NCI-H2029 (cell line): ENCODE measurements around the gene ADCY9.

Source experiments
- DNase-seq: peaks from one replicate; lab custom pipeline; 2025; lab: John Stamatoyannopoulos, UW

ADCY9 gene

GRCh38 chr16:4123616-4124300 is 7.5 kb upstream of the ADCY9 start:
- DNase-seq, result no peak

DNA sequence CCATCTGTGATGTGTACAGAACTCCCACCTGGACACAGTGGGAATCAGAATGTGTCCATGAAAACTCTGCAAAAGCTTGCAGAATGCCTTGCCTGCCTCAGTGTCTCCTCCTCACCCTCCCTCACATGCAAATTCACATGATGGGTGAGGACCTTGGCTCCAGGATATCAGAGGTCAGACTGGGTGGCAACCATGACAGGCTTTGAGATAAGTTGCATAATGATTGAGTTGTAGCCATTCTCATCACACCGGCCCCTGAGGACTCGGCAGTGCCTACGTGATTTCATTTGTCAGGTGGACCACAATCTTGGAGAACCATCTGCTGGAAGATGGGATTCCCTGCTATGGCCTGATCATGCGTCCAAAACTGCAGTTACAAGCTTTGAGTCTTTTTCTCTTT is 3.9 kb upstream of the ADCY9 start:
- no peak for DNase-seq

DNA sequence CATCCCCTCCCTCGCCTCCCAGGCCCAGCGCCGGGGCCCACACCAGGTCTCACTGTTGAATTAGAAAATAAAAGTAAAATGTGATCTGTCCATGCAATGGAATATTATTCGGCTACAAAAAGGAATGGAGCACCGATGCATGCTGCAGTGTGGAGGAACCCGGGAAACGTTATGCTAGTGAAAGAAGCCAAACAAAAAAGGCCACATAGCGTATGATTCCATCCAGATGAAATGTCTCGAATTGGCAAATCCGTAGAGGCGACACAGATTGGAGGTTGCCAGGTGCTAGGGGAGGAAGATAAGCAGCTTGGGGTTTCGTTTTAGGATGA is 972 bp upstream of the ADCY9 start:
- DNase-seq, result no peak

- no peak for DNase-seq
Observed at GRCh38 chr16:4115949-4116318, 308 bp downstream of the ADCY9 start.

DNA sequence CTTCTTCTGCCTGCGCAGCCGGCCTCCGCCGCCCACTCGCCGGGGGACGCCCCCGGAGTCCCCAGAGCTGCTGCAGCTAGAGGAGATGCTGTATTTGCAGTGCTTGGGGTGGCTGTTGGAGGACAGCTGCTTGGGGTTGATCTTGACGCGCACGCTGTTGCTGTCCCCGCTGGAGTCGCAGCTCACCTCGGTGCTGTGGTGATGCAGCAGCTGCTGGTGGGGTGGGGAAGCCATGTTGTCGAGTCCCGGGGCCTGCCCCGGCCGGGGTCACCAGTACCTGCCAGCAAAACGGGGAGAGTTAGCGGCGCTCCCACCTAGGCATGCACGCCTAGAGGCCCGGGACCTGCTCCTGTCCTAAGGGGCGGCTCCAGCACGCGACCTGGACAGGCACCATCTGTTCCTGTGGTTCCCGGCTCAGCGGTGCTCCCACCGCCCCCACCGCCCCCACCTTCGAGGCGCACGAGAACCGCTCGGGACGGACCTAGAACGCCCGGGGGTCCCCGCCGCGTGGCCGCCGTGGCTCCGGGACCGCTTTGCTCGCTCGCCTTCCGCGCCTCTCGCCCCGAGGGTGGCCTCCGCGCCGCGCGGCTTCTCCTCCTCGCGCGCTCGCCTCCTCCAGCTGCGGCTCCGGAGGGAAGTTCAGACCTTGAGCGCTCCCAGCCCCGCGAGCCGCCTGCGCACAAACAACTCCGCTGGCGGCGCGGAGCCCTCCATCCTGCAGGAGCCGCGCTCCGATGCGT is 863 bp downstream of the ADCY9 start:
- DNase-seq, result no peak

DNA sequence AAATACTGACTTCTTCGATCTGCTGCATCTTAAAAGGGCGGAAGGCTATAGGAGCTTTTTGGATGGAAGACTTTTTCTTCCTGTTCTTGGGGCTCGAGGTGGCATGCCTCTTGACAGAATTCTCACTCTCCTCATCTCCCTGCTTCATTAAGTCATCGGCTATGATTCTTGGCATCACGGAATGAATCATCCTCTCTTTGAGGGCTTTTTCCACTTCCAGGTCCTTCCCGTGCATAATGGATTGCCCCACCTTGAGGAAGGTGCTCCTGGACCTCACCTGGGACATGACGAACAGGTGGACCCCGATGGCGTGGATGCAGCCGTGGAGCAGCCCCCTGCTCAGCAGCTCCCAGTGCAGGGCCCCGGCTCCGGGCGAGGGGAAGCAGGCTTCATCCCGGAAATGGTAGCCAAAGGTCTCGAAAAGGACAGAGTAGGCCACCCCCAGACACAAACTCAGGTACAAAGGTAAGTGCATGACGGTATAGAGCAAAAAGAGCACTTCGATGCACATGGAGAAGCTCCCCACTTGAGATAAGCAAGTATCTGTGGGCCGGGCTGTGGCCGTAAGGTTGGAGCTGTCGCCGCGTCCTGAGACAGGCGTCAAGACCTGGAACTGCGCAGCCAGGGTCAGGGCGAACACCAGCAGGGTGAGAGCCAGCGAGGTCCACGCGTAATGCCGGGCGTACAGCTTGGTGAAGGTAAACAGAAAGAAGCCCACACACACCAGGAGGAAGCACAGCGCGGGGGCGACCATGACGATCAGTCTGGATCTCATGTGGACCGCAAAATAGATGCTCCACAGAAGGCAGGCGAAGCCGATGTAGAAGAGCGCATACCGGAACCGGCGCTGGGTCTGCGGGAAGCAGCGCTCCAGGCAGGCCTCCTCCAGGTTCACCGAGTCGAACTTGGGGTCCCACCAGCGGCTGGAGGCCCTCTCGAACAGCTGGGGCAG is 1.7 kb downstream of the ADCY9 start:
- no peak for DNase-seq

DNA sequence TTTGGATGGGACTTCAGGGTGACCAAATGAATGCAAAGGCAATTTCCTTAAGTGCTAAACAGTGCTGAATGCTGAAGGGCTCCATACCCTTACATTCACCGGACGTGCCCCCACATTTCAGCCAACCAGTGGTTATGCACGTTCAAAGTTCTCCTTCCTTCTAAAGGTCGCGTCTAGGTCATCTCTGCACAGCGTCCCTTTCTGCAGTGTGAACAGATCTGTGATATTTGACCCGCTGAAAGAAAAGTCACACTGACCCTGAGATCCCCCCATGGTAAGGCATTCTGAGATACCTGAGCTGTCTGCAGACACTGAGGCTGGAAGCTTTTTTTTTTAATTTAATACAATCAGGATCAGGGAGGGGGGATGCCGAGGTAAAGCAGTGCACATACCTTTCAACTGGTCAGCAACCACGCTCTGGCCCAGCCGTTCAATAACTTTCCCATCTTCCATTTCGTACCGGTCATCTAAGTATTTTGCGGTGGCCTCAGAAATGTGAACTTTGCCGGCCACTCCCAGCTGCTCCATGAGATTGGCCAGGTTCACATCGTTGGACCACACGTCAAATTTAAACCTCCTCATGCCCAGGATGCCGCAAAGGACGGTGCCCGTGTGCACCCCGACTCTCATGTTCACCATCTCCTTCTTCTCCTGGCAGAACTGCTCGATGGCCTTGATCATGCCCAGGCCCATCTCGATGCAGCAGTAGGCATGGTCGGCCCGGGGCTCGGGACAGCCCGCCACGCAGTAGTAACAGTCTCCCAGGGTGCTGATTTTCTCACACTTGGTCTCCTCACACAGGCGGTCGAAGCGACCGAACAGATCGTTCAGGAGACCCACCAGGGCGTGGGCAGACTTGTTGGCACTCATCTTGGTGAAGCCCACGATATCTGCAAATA is 2.6 kb downstream of the ADCY9 start:
- DNase-seq, result no peak

DNA sequence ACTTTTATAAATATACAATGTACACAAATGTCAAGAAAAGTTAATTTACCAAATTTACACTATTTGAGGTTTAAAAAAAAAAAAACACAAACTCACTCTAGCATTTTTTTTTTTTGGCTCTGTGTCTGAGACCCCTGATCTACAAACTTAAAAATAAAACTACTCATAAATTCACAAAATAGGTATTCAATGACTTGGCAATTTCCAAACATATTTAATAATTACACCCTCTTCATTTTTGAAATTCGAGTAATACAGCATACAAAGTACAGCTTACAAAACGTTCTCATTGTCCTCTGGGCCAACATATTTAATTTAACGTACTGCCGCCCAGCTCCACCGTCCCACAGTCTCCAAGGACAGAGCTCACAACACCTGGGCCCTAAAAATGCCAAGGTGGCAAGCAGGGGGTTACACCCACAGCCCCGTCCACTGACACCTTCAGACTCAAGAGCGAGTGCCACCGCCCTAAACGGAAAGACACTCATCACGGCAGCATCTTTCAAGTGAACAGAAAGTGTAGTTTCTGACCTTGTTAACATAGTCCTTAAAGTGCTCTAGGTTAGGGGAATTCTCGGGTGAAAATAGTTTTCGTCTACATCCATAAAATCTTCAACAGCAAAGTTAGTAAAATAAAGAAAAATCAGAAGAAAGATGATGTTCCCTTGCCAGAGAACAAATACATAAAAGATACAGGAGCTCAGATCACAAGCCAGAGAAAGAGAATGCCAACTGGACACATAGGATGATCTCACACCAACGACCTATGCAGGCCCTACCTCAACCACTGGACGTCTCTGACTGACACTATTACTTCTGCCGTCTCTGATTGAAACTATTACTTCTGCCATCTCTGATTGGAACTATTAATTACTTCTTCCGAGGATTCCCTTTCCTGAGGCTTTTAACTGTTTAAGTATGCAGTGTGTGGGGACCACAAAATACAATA is 4.2 kb downstream of the ADCY9 start:
- no peak for DNase-seq

GRCh38 chr16:4110680-4111079 is 5.6 kb downstream of the ADCY9 start:
- no peak for DNase-seq

- DNase-seq, result no peak
Observed at GRCh38 chr16:4110065-4110464, 6.2 kb downstream of the ADCY9 start.

GRCh38 chr16:4109250-4109736 is 6.9 kb downstream of the ADCY9 start:
- no peak for DNase-seq

DNA sequence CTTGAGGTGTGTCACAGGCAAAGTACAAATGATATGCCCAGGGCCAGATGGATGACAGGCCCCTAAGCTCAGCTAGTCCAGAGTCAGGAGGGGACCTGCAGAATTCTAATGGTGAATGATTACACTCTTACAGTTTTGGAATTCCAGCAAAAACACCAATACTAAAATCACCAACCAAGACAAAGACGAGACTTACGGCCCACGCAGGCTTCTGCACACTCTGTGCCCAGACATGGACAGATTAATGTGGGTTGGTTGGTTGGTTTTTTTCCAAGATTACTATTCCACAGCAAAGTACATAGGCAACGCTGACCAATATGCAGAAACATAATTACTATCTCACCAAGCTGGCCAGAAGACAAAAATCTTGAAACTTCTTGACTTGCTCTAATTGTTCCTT is 9.7 kb downstream of the ADCY9 start:
- DNase-seq, result no peak

- DNase-seq, result no peak
Observed at GRCh38 chr16:4105848-4106247, 10.4 kb downstream of the ADCY9 start.

GRCh38 chr16:4103745-4104144 is 12.5 kb downstream of the ADCY9 start:
- DNase-seq, result no peak

DNA sequence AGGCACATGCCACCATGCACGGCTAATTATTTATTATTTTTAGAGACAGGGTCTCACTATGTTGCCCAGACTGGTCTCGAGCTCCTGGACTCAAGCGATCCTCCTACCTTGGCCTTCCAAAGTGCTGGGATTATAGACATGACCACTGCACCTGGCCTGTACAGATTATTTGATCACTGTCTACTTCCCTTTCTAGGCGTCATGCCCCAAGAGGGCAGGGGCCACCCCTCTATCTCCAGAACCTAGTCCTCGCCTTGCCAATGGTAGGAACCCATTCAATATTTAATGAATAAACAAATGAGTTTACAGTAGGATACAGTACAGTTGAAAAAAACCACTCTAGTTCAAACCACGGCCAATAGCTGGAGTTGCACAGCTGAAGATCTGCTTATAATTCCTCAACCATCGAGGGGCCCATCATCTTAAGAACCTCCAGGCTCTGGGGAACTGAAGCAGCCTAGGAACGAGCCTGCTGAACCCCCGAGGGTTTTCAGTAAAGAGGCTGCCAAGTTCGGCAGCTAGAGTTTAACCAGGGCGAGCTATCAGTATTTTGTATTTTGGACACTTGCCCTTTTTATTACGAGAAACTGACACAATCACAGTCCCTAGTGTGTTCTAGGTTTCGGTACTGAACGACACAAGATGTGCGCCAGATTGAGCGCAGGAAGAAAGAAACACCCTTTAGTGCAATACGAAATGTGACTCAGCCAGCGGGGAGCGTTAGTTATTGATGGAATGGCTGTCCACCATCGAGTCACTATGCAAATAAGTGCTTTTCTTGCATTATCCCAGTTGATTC is 14.6 kb downstream of the ADCY9 start:
- DNase-seq, result no peak

- DNase-seq, result no peak
Observed at GRCh38 chr16:4098501-4098900, 17.7 kb downstream of the ADCY9 start.

DNA sequence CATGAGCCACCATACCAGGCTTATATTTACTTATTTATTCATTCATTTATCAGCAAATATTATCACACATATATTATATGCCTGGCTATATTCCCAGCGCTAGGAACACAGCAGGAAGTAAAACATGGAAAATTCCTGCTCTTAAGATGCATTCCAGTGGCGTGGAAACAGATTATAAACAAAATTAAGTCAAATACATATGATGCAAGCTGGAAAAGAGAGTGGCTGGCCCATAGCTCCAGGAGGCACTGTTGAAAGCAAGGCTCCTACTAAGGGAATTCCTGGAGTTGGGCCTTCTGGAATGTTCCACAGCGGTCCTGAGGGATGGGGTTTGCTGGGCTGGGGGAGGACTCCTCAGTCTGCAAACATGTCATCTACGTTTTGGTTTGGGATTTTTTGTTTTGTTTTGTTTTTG is 18.4 kb downstream of the ADCY9 start:
- no peak for DNase-seq

- no peak for DNase-seq
Observed at GRCh38 chr16:4096509-4096908, 19.7 kb downstream of the ADCY9 start.

DNA sequence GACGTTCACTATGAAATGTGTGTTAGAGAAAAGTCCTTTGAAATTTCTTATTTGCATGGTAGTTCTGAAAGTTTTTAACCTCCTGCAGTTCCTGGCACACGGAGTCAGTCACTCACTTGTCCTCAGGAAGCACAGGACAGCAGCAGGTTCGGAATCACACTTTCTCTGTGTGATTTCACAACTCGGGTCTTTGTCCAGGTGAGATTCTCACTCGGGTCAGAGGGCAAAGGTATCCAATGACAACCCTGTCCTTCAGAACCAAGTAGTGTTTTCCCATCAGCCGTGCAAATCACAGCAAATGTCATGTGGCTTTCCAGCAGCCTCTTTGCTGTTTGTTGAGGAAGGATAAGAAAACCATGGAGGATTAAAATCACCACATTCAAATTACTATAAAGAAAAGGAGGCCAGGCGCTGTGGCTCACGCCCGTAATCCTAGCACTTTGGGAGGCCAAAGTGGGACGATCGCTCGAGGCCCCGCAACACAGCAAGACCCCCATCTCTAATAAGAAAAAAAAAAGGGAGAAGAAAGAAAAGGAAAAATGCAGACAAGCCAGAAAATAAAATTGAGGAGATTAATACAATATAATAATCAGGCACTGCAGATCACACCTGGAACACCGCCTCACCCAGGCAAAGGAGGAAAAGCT is 22.0 kb downstream of the ADCY9 start:
- DNase-seq, result no peak
